B cell (primary cell): ENCODE results near the gene FLYWCH2.

Source experiments
- CTCF ChIP-seq: fragments of 200-600 bp; IDR thresholded peaks from one replicate; pipeline ENCODE4 v1.8.0; 2022; ENCODE audit warnings: antibody characterized with exemption, mild to moderate bottlenecking
- EZH2 ChIP-seq: IDR thresholded peaks from 2 replicates; pipeline ENCODE4 v1.6.1; 2012; ENCODE audit warnings: borderline replicate concordance, low read depth, mild to moderate bottlenecking, moderate library complexity, low read length; ENCODE audit not compliant: insufficient read depth, poor library complexity, severe bottlenecking

GRCh38 chr16:2937170-2937569, 54.2 kb downstream of the FLYWCH2 start:
- TF ChIP-seq CTCF (no peak), EZH2 (no peak)
